Trophoblast cell (in vitro differentiated cells and primary cell): ENCODE measurements around the gene NDUFV3.
"Not testable (repeated sequence)": the region's sequence is repeated elsewhere in the genome, so short reads cannot be mapped to it uniquely, and the experiment has no call there.

Experiments used
- DNase-seq, 2 donors: peaks; one replicate each; pipeline ENCODE4 v3.0.0-alpha.2; 2016
- H2AFZ ChIP-seq: 2 replicates; pipeline ENCODE4 v1.6.1; 2013; ENCODE audit warnings: low read length, moderate library complexity, mild to moderate bottlenecking; ENCODE audit not compliant: insufficient read depth, poor library complexity
- H2AK5ac ChIP-seq: 2 replicates; pipeline ENCODE4 v1.6.1; 2013; ENCODE audit warnings: mild to moderate bottlenecking, low read length
- H2BK120ac ChIP-seq: 2 replicates; pipeline ENCODE4 v1.6.1; 2013; ENCODE audit warnings: low read length, mild to moderate bottlenecking, moderate library complexity; ENCODE audit not compliant: insufficient read depth, poor library complexity
- H2BK12ac ChIP-seq: 2 replicates; pipeline ENCODE4 v1.6.1; 2013; ENCODE audit warnings: mild to moderate bottlenecking, low read length, moderate library complexity
- H2BK5ac ChIP-seq: 2 replicates; pipeline ENCODE4 v1.6.1; 2013; ENCODE audit warnings: low read length, low read depth, moderate library complexity, mild to moderate bottlenecking; ENCODE audit not compliant: poor library complexity
- H3K14ac ChIP-seq: 2 replicates; pipeline ENCODE4 v1.6.1; 2013; ENCODE audit warnings: mild to moderate bottlenecking, low read length
- H3K18ac ChIP-seq: 2 replicates; pipeline ENCODE4 v1.6.1; 2013; ENCODE audit warnings: mild to moderate bottlenecking, low read length
- H3K23ac ChIP-seq: 2 replicates; pipeline ENCODE4 v1.6.1; 2013; ENCODE audit warnings: low read length
- H3K27ac ChIP-seq: 2 replicates; pipeline ENCODE4 v1.5.1; 2013; ENCODE audit warnings: low read depth, mild to moderate bottlenecking, inconsistent platforms, low read length, moderate library complexity
- H3K27me3 ChIP-seq: 2 replicates; pipeline ENCODE4 v1.6.1; 2013; ENCODE audit warnings: inconsistent platforms, mild to moderate bottlenecking, low read length, moderate library complexity; ENCODE audit not compliant: insufficient read depth
- H3K36me3 ChIP-seq, 2 experiments: 1 replicate in 1 of 2; 2 replicates in 1 of 2; pipeline ENCODE4 v1.6.1; 2013; ENCODE audit warnings: low read length in 2 of 2, mild to moderate bottlenecking in 2 of 2, moderate library complexity in 1 of 2; ENCODE audit not compliant: insufficient read depth in 2 of 2, control insufficient read depth in 1 of 2
- H3K4ac ChIP-seq: 2 replicates; pipeline ENCODE4 v1.6.1; 2013; ENCODE audit warnings: low read depth, mild to moderate bottlenecking, low read length, moderate library complexity
- H3K4me1 ChIP-seq, 2 experiments: 1 replicate in 1 of 2; 2 replicates in 1 of 2; pipeline ENCODE4 v1.6.1; 2013; ENCODE audit warnings: low read length in 2 of 2, mild to moderate bottlenecking in 2 of 2, moderate library complexity in 1 of 2; ENCODE audit not compliant: insufficient read depth in 2 of 2, control insufficient read depth in 1 of 2
- H3K4me2 ChIP-seq: 2 replicates; pipeline ENCODE4 v1.6.1; 2013; ENCODE audit warnings: inconsistent platforms, mild to moderate bottlenecking, low read length, moderate library complexity
- H3K4me3 ChIP-seq: 2 replicates; pipeline ENCODE4 v1.5.1; 2013; ENCODE audit warnings: mild to moderate bottlenecking, low read depth, low read length, inconsistent platforms
- H3K79me1 ChIP-seq: one replicate; pipeline ENCODE4 v1.6.1; 2013; ENCODE audit warnings: low read length
- H3K79me2 ChIP-seq: 2 replicates; pipeline ENCODE4 v1.6.1; 2013; ENCODE audit warnings: low read length, mild to moderate bottlenecking; ENCODE audit not compliant: control insufficient read depth, insufficient read depth, poor library complexity
- H3K9ac ChIP-seq: 2 replicates; pipeline ENCODE4 v1.6.1; 2013; ENCODE audit warnings: mild to moderate bottlenecking, low read length
- H3K9me3 ChIP-seq: 2 replicates; pipeline ENCODE4 v1.6.1; 2013; ENCODE audit warnings: low read depth, mild to moderate bottlenecking, control low read depth, inconsistent platforms, low read length; ENCODE audit not compliant: insufficient read depth
- H4K12ac ChIP-seq: 2 replicates; pipeline ENCODE4 v1.6.1; 2013; ENCODE audit warnings: low read depth, mild to moderate bottlenecking, low read length, moderate library complexity
- H4K8ac ChIP-seq: 2 replicates; pipeline ENCODE4 v1.6.1; 2013; ENCODE audit warnings: low read depth, mild to moderate bottlenecking, low read length, moderate library complexity
- H4K91ac ChIP-seq: one replicate; pipeline ENCODE4 v1.6.1; 2013; ENCODE audit warnings: low read depth, mild to moderate bottlenecking, low read length, moderate library complexity
- WGBS: extraction: QIAGEN DNeasy Blood & Tissue Kit; methylation state at CpG from one replicate; pipeline ENCODE4 v1.1.7; 2013; ENCODE audit warnings: missing lambda C conversion rate; ENCODE audit not compliant: insufficient read length, insufficient coverage; ENCODE audit errors: extremely low coverage; 5-methylcytosine and 5-hydroxymethylcytosine counted together

Gene NDUFV3

DNA sequence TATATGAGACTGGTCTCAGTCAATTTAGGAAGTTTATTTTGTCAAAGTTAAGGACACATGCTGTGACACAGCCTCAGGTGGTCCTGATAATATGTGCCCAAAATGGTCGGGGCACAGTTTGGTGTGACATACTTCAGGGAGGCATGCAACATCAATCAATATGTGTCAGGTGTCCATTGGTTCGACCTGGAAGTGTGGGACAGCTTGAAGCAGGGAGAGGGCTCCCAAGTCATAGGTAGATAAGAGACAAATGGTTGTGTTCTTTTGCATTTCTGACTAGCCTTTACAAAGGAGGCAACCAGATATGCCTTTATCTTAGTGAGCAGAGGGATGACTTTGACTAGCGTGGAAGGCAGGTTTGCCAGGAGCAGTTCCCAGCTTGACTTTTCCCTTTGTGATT, 36.9 kb downstream of the NDUFV3 start:
- peak overlapping the region; percentile 26 for H3K14ac ChIP-seq
- peak overlapping the region; percentile 9 for H3K4ac ChIP-seq
- H3K79me2 ChIP-seq: peaks cover 25% of the 10 kb centered on the region
- H3K4me1 ChIP-seq: peaks cover 21 to 33% of the 10 kb centered on the region in 2 experiments
- H3K79me1 ChIP-seq: peaks cover 61% of the 10 kb centered on the region
- no peak overlapping the region for H4K12ac ChIP-seq
- no peak overlapping the region for H3K4me3 ChIP-seq
- H3K36me3 ChIP-seq: peaks cover 0 to 2% of the 10 kb centered on the region in 2 experiments
- no peaks in the 10 kb centered on the region for H3K9me3 ChIP-seq
- H3K23ac ChIP-seq: no peak overlapping the region
- no peak overlapping the region for H4K8ac ChIP-seq
- no peak overlapping the region for H3K4me2 ChIP-seq
- H2BK120ac ChIP-seq: peak overlapping the region; percentile 90
- DNase-seq: no peak
- no peaks in the 10 kb centered on the region for H3K27me3 ChIP-seq
- H3K27ac ChIP-seq: peak overlapping the region; percentile 98
- peak overlapping the region; percentile 97 for H2BK5ac ChIP-seq
- peak overlapping the region; percentile 97 for H4K91ac ChIP-seq
- H2AFZ ChIP-seq: no peak overlapping the region
- peak overlapping the region; percentile 85 for H2AK5ac ChIP-seq
- H3K18ac ChIP-seq: peak overlapping the region; percentile 74
- WGBS: no CpG with 5 or more reads among the region's 3 CpGs
- peak overlapping the region; percentile 92 for H2BK12ac ChIP-seq
- no peak overlapping the region for H3K9ac ChIP-seq

DNA sequence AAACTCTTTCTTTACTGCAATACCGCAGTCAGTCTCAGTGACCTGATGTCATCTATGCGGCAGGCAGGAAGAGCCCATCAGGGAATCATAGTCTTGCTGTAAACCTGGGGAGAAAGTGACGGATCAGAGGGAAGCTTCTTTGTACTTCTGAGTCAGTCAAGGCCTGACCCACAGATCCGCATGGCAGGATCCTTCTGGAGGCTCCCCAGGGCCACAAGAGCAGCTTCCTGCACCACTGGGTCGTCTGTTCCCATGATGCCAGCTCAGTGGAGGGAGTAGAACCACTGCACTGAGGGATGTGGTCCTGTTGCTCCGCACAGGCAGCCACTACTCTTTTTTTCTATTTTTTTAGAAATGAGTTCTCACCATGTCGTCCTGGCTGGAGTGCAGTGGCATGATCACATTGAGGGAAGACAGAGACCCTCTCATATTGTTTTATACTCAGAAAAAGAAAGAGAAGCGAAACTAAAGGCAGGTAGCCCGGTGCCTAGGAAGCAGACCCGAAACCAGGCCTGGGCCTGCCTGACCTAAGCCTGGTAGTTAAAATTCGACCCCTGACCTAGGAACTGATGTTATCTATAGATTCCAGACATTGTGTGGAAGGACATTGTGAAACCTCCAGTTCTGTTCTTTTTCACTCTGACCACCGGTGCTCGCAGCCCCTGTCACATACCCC, 38.6 kb downstream of the NDUFV3 start:
- Histone ChIP-seq H2BK5ac (peak overlapping the region; percentile 97), H3K4me3 (no peak overlapping the region), H3K9ac (peak overlapping the region; percentile 1), H2AK5ac (peak overlapping the region; percentile 75), H3K4me2 (peak overlapping the region; percentile 41), H4K8ac (peak overlapping the region; percentile 79), H3K79me2 (peaks cover 23% of the 10 kb centered on the region), H3K4ac (peak overlapping the region; percentile 49), H2BK12ac (peak overlapping the region; percentile 91), H3K4me1 (peaks cover 18 to 25% of the 10 kb centered on the region in 2 experiments), H4K91ac (peak overlapping the region; percentile 97), H3K79me1 (peaks cover 62% of the 10 kb centered on the region), H3K27me3 (no peaks in the 10 kb centered on the region), H2AFZ (peak overlapping the region; percentile 38), H3K36me3 (peaks cover 2 to 10% of the 10 kb centered on the region in 2 experiments), H3K23ac (no peak overlapping the region), H2BK120ac (peak overlapping the region; percentile 90), H3K14ac (peak overlapping the region; percentile 83), H3K9me3 (no peaks in the 10 kb centered on the region), H3K27ac (peak overlapping the region; percentile 99), H4K12ac (no peak overlapping the region), H3K18ac (peak overlapping the region; percentile 70)
- peak; percentile 41 to 46 for DNase-seq
- no CpG with 5 or more reads among the region's 13 CpGs for WGBS

DNA sequence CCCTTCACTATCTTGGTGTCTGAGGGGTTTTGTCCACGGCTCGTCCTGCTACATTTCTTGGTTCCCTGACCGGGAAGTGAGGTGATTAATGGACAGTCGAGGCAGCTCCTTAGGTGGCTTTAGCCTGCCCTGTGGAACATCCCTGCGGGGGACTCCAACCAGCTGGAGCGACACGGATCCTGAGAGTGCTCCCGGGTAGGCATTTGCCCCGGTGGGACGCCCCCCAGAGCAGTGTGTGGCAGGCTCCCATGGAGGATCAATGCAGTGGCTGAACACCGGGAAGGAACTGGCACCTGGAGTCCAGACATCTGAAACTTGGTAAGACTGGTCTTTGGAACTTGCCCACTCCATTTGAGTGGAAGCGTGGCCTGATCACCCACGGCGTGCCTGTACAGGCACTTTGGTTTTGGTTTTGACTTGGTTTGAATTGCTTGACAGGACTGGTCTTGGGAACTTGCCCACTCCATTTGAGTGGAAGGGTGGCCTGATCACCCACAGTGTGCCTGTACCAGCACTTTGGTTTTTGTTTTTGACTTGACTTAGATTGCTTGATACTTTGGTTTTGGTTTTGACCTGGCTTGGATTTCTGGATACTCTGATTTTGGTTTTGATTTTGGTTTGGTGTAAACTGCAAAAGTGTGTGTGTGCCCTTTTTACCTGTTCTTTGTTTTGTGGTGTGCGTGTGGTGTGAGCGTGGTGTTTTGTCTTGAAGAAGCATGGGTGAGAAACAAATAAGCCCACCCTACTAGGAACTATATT, 39.4 kb downstream of the NDUFV3 start:
- not testable (repeated sequence) for H3K9me3 ChIP-seq, H3K27me3 ChIP-seq, H3K23ac ChIP-seq
- peak overlapping the region; percentile 80 for H4K8ac ChIP-seq
- H3K4me3 ChIP-seq: peak overlapping the region; percentile 74
- peak overlapping the region; percentile 23 for H4K12ac ChIP-seq
- peak overlapping the region; percentile 97 for H2BK5ac ChIP-seq
- H3K27ac ChIP-seq: peak overlapping the region; percentile 99
- H3K79me1 ChIP-seq: peaks cover 61% of the 10 kb centered on the region
- H2BK120ac ChIP-seq: peak overlapping the region; percentile 98
- no CpG with 5 or more reads among the region's 16 CpGs for WGBS
- DNase-seq: peak in 1 of 2 donors; percentile 48
- peak overlapping the region; percentile 57 for H3K4me2 ChIP-seq
- peak overlapping the region; percentile 48 for H2AFZ ChIP-seq
- peaks cover 14 to 23% of the 10 kb centered on the region in 2 experiments for H3K4me1 ChIP-seq
- peak overlapping the region; percentile 49 for H2AK5ac ChIP-seq
- H2BK12ac ChIP-seq: peak overlapping the region; percentile 92
- H3K9ac ChIP-seq: peak overlapping the region; percentile 98
- H3K18ac ChIP-seq: peak overlapping the region; percentile 88
- peaks cover 2 to 10% of the 10 kb centered on the region in 2 experiments for H3K36me3 ChIP-seq
- H3K14ac ChIP-seq: peak overlapping the region; percentile 95
- peaks cover 21% of the 10 kb centered on the region for H3K79me2 ChIP-seq
- peak overlapping the region; percentile 97 for H4K91ac ChIP-seq
- H3K4ac ChIP-seq: peak overlapping the region; percentile 98

DNA sequence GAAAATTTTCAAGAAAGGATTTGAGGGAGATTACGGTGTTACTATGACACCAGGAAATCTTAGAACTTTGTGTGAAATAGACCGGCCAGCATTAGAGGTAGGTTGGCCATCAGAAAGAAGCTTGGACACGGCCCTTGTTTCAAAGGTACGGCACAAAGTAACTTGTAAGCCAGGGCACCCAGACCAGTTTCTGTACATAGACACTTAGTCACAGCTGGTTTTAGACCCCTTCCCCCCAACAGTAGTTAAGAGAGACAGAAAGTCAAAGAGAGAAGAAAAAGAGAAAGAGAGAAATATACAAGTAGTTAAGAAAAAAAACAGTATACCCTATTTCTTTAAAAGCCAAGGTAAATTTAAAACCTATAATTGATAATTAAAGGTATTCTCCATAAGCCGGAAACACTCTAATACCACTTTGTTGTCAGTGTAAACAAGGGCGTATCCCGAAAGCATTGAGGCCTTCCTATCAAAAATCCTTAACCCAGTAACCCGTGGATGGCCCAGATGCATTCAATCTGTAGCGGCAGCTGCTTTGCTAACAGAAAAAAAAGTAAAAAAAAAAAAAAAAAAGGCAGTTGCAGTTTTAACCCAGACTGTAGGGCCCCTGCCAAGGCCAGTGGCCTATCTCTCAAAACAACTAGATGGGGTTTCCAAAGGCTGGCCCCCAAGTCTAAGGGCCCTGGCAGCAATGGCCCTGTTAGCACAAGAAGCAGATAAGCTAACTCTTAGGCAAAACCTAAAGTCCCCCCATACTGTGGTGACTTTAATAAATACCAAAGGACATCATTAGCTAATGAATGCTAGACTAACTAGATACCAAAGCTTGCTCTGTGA, 40.2 kb downstream of the NDUFV3 start:
- Histone ChIP-seq H3K4me1 (peaks cover 20 to 31% of the 10 kb centered on the region in 2 experiments), H3K79me2 (peaks cover 24% of the 10 kb centered on the region), H3K4me2 (peak overlapping the region; percentile 85), H3K14ac (peak overlapping the region; percentile 95), H4K12ac (peak overlapping the region; percentile 37), H4K8ac (peak overlapping the region; percentile 84), H3K9ac (peak overlapping the region; percentile 89), H3K4ac (peak overlapping the region; percentile 98), H4K91ac (peak overlapping the region; percentile 97), H2AK5ac (peak overlapping the region; percentile 84), H2BK12ac (peak overlapping the region; percentile 30), H3K27ac (peak overlapping the region; percentile 98), H3K36me3 (peaks cover 5 to 16% of the 10 kb centered on the region in 2 experiments), H2BK120ac (peak overlapping the region; percentile 68), H2BK5ac (peak overlapping the region; percentile 97), H3K18ac (peak overlapping the region; percentile 75), H3K79me1 (peaks cover 67% of the 10 kb centered on the region), H3K4me3 (peak overlapping the region; percentile 73)
- WGBS: no CpG with 5 or more reads among the region's 9 CpGs
- not testable (repeated sequence) for H3K23ac ChIP-seq, H3K9me3 ChIP-seq, H2AFZ ChIP-seq, H3K27me3 ChIP-seq
- DNase-seq: peak; percentile 38 to 59
